Tibial artery (tissue), 4 donors: ENCODE results near the gene DLX5.

Source experiments
- DNase-seq, 2 donors: peaks; one replicate each; pipeline ENCODE4 v3.0.0-alpha.2; 2019
- H3K27ac ChIP-seq, 2 donors: fragments of 200-600 bp; sonication (generic) in 1 of 2; 1 replicate in 1 of 2; 2 replicates in 1 of 2; pipeline ENCODE4 v1.5.1; 2018 to 2019; ENCODE audit warnings: mild to moderate bottlenecking in 1 of 2
- H3K27me3 ChIP-seq, 2 donors: fragments of 200-600 bp; sonication (generic) in 1 of 2; one replicate each; pipeline versions ENCODE4 v1.5.1 to v1.6.0; 2016 to 2019
- H3K36me3 ChIP-seq, 3 donors: fragments of 200-600 bp; sonication (generic) in 2 of 3; one replicate each; pipeline ENCODE4 v1.5.1; 2016 to 2019; ENCODE audit warnings: mild to moderate bottlenecking in 2 of 3
- H3K4me1 ChIP-seq, 4 donors: fragments of 200-600 bp; sonication (generic) in 2 of 4; 1 replicate in 3 of 4; 2 replicates in 1 of 4; pipeline ENCODE4 v1.5.1; 2016 to 2019
- H3K4me3 ChIP-seq, 2 donors: fragments of 200-600 bp; sonication (generic) in 1 of 2; 1 replicate in 1 of 2; 2 replicates in 1 of 2; pipeline ENCODE4 v1.5.1; 2018 to 2019; ENCODE audit warnings: mild to moderate bottlenecking in 2 of 2
- H3K9me3 ChIP-seq, 3 donors: fragments of 200-600 bp; sonication (generic) in 1 of 3; one replicate each; pipeline ENCODE4 v1.5.1; 2016 to 2019
- CTCF ChIP-seq, 2 experiments: fragments of 200-600 bp in 1 of 2; fragments of 450-650 bp in 1 of 2; IDR thresholded peaks; one replicate each; pipeline ENCODE4 v1.5.1; 2017 to 2019; ENCODE audit warnings: antibody characterized with exemption in 2 of 2, mild to moderate bottlenecking in 1 of 2, moderate library complexity in 1 of 2
- intact Hi-C: fragments of 100-400 bp; cut with DNase I; formaldehyde crosslinking; loops from one replicate; pipeline ENCODE4 v1.15.0; 2023; ENCODE audit warnings: low total_unique reads

Gene DLX5

GRCh38 chr7:97019710-97020225 is 4.9 kb downstream of the DLX5 start:
- Histone ChIP-seq H3K36me3 (no peaks in the 10 kb centered on the region), H3K9me3 (no peaks in the 10 kb centered on the region), H3K27ac (no peak overlapping the region), H3K4me1 (peaks cover 0 to 65% (median 44%) of the 10 kb centered on the region in 4 donors), H3K27me3 (peaks cover 0 to 100% of the 10 kb centered on the region in 2 donors), H3K4me3 (no peak overlapping the region)
- TF ChIP-seq CTCF (IDR thresholded peaks at IDR 0.05): no peak
- no peak for DNase-seq
- intact Hi-C loops: loop anchor here (10.0 kb wide), 1 partner anchor 305 kb away; no protein-coding TSS in a partner anchor

- peaks cover 0 to 99% of the 10 kb centered on the region in 2 donors for H3K27me3 ChIP-seq
- peaks cover 0 to 57% (median 40%) of the 10 kb centered on the region in 4 donors for H3K4me1 ChIP-seq
- H3K9me3 ChIP-seq: no peaks in the 10 kb centered on the region
- no peak for TF ChIP-seq CTCF (IDR thresholded peaks at IDR 0.05)
- H3K4me3 ChIP-seq: no peak overlapping the region
- intact Hi-C loops: no loop called here
- DNase-seq: no peak
- no peaks in the 10 kb centered on the region for H3K36me3 ChIP-seq
- H3K27ac ChIP-seq: no peak overlapping the region
Measured at GRCh38 chr7:97018791-97019531, 5.7 kb downstream of the DLX5 start.

GRCh38 chr7:97018126-97018601 is 6.5 kb downstream of the DLX5 start:
- Histone ChIP-seq H3K4me1 (peaks cover 0 to 49% (median 36%) of the 10 kb centered on the region in 4 donors), H3K9me3 (no peaks in the 10 kb centered on the region), H3K4me3 (peak overlapping the region in 1 of 2 donors; percentile 9), H3K27ac (no peak overlapping the region), H3K27me3 (peaks cover 3 to 99% of the 10 kb centered on the region in 2 donors), H3K36me3 (no peaks in the 10 kb centered on the region)
- DNase-seq: no peak
- no peak for TF ChIP-seq CTCF (IDR thresholded peaks at IDR 0.05)
- intact Hi-C loops: no loop called here

GRCh38 chr7:97017192-97018125 is 7.2 kb downstream of the DLX5 start:
- Histone ChIP-seq H3K27ac (no peak overlapping the region), H3K36me3 (no peaks in the 10 kb centered on the region), H3K4me3 (peak overlapping the region in 1 of 2 donors; percentile 12), H3K27me3 (peaks cover 3 to 99% of the 10 kb centered on the region in 2 donors), H3K4me1 (peaks cover 0 to 42% (median 34%) of the 10 kb centered on the region in 4 donors), H3K9me3 (no peaks in the 10 kb centered on the region)
- DNase-seq: no peak
- no peak for TF ChIP-seq CTCF (IDR thresholded peaks at IDR 0.05)
- intact Hi-C loops: no loop called here

DNA sequence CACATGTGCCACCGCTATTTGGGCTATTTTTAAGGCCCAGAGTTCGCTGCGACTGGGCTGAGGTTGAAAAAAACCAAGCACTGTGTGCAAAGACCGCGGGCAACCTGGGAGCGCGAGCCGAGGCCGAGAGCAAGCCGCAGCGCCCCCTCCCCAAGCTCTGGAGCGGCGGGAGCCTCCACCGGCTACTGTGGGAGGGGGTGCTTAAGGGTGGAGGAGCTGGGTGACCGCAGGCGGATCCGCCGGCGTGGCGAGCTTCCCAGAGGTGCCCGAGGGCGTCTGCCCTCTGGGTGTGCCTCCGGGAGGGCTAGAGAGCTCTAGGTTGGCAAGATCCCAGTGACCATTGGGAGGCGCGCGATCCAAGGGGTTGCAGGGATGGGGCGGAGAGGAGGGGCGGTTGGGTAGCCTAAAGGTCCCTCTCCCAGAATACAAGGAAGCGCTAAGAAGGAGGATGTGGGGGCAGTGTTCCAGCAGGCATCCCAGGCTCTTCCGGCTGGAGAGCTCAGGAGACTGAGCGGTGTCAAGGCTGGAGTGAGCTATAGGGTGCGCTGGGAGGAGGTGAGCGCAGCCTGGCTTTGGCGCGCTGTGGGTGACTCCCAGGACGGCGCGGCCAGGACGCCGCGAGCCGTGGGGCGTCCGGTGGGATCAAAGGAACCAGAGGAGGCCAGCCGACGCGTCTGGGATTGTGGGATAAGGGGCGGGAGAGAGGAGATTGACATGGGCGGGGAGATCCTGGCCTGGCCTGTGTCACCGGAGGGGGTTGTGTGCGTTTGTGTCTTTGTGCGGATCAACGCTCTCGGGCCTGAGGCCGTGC is 8.0 kb downstream of the DLX5 start:
- Histone ChIP-seq H3K27ac (no peak overlapping the region), H3K9me3 (no peaks in the 10 kb centered on the region), H3K27me3 (peaks cover 3 to 99% of the 10 kb centered on the region in 2 donors), H3K36me3 (no peaks in the 10 kb centered on the region), H3K4me3 (peak overlapping the region in 1 of 2 donors; percentile 12), H3K4me1 (peaks cover 0 to 40% (median 32%) of the 10 kb centered on the region in 4 donors)
- no peak for DNase-seq
- no peak for TF ChIP-seq CTCF (IDR thresholded peaks at IDR 0.05)
- intact Hi-C loops: no loop called here
